K562 (cell line): ENCODE measurements around the gene PTGES3L. TPM values are rescaled to one million over a fixed set of nuclear protein-coding genes. Genes with fewer than 3 reads are reported as not detected.

Source experiments
- ATAC-seq: fragments of 200-7000 bp; cut with Tn5 transposase; 3 replicates; pipeline ENCODE4 v1.9.1; 2020; ENCODE audit warnings: moderate library complexity
- BruUV-seq: library from RNA; stranded (reverse); fragments of 400-500 nt; replicated peaks from 2 replicates; lab custom pipeline; 2021; lab: Mats Ljungman, UMichigan
- CTCF ChIA-PET: fragments of 300-600 bp; formaldehyde crosslinking; extraction: SDS; loops from one replicate; lab custom pipeline; 2021; ENCODE audit warnings: low intra/inter-chr PET ratio; lab: Yijun Ruan, JAX
- POLR2A ChIA-PET: fragments of 300-600, 350-650 bp; sonication (Branson Sonifier 250); formaldehyde crosslinking; extraction: SDS; loops from one replicate; lab custom pipeline; 2021; ENCODE audit warnings: antibody characterized with exemption, inconsistent platforms; lab: Yijun Ruan, JAX
- DNase-seq, 4 experiments: peaks; one replicate each; pipeline versions ENCODE4 v3.0.0 to v3.0.0-alpha.2; 2011 to 2018; ENCODE audit warnings: low spot score in 3 of 4, mixed read lengths in 3 of 4; ENCODE audit errors: extremely low read depth in 1 of 4
- FAIRE-seq: peaks from 2 replicates; lab custom pipeline; 2011; peaks lifted over from hg19 to GRCh38; lab: Jason Lieb, UNC
- H2AFZ ChIP-seq: 2 replicates; pipeline ENCODE4 v1.6.0; 2011; ENCODE audit warnings: low read depth, low read length, control low read depth, inconsistent platforms
- H3K27ac ChIP-seq: fragments of 200-600 bp; 3 replicates; pipeline ENCODE4 v1.8.0; 2011; ENCODE audit warnings: low read depth, mild to moderate bottlenecking, control low read depth, inconsistent platforms, low read length, moderate library complexity, mixed read lengths; ENCODE audit errors: extremely low read depth
- H3K27me3 ChIP-seq, 2 experiments: fragments of 300-600 bp in 1 of 2; 2 replicates in 1 of 2; 3 replicates in 1 of 2; pipeline versions ENCODE4 v1.6.0 to v1.8.0; 2011; ENCODE audit warnings: inconsistent platforms in 2 of 2, low read length in 2 of 2, mild to moderate bottlenecking in 1 of 2, mixed read lengths in 1 of 2, moderate library complexity in 1 of 2; ENCODE audit not compliant: control insufficient read depth in 2 of 2, insufficient read depth in 2 of 2
- H3K36me3 ChIP-seq: fragments of 300-600 bp; 3 replicates; pipeline ENCODE4 v1.8.0; 2011; ENCODE audit warnings: mild to moderate bottlenecking, low read length, inconsistent platforms; ENCODE audit not compliant: control insufficient read depth, insufficient read depth
- H3K4me1 ChIP-seq, 2 experiments: fragments of 200-600 bp in 1 of 2; replicated peaks in 1 of 2; 2 replicates in 1 of 2; 3 replicates in 1 of 2; pipeline versions ENCODE4 v1.5.1 to v1.8.0; 2011; ENCODE audit warnings: inconsistent platforms in 2 of 2, low read length in 2 of 2, mild to moderate bottlenecking in 1 of 2, mixed read lengths in 1 of 2, moderate library complexity in 1 of 2; ENCODE audit not compliant: control insufficient read depth in 2 of 2, insufficient read depth in 2 of 2
- H3K4me2 ChIP-seq: 2 replicates; pipeline ENCODE4 v1.6.1; 2011; ENCODE audit warnings: low read length, control low read depth, inconsistent platforms, mixed read lengths; ENCODE audit not compliant: insufficient read depth
- H3K4me3 ChIP-seq: fragments of 200-600 bp; sonication (generic), shearing (Covaris generic); 2 replicates; pipeline ENCODE4 v1.5.1; 2016; ENCODE audit warnings: control low read depth, inconsistent platforms
- H3K79me2 ChIP-seq: fragments of 200-600 bp; 3 replicates; pipeline ENCODE4 v1.8.0; 2011; ENCODE audit warnings: low read length, inconsistent platforms; ENCODE audit not compliant: control insufficient read depth, insufficient read depth
- H3K9ac ChIP-seq, 2 experiments: 2 replicates each; pipeline versions ENCODE4 v1.6.0 to v1.6.1; 2011; ENCODE audit warnings: low read depth in 2 of 2, low read length in 2 of 2, control low read depth in 1 of 2, inconsistent platforms in 1 of 2, mild to moderate bottlenecking in 1 of 2, mixed read lengths in 1 of 2; ENCODE audit not compliant: insufficient read depth in 1 of 2
- H3K9me1 ChIP-seq: one replicate; pipeline ENCODE4 v1.6.0; 2011; ENCODE audit warnings: inconsistent platforms, mild to moderate bottlenecking, low read length, moderate library complexity; ENCODE audit not compliant: control insufficient read depth, insufficient read depth
- H3K9me3 ChIP-seq: replicated peaks from 2 replicates; pipeline ENCODE4 v1.5.1; 2011; ENCODE audit warnings: low read depth, low read length, inconsistent platforms; ENCODE audit not compliant: control insufficient read depth, insufficient read depth
- H4K20me1 ChIP-seq: replicated peaks from 2 replicates; pipeline ENCODE4 v1.6.1; 2011; ENCODE audit warnings: low read length, inconsistent platforms, mixed read lengths; ENCODE audit not compliant: control insufficient read depth, insufficient read depth
- KLF16 ChIP-seq: IDR thresholded peaks from 2 replicates; pipeline ENCODE4 v1.6.1; 2016; ENCODE audit warnings: antibody characterized with exemption
- NR2C2 ChIP-seq, 2 experiments: fragments of 200-800 bp in 1 of 2; sonication (Bioruptor generic) in 1 of 2; sonication (generic) in 1 of 2; formaldehyde crosslinking in 1 of 2; IDR thresholded peaks; 2 replicates each; pipeline versions ENCODE4 v1.6.1 to v1.8.0; 2016 to 2022; ENCODE audit warnings: mild to moderate bottlenecking in 1 of 2, missing compliant biosample characterization in 1 of 2, missing genetic modification characterization in 1 of 2, missing genetic modification reagents in 1 of 2
- RBM25 ChIP-seq: fragments of 200-400 bp; formaldehyde crosslinking; IDR thresholded peaks from 2 replicates; pipeline ENCODE4 v1.6.1; 2018; ENCODE audit warnings: low read length, low read depth, moderate library complexity; ENCODE audit not compliant: severe bottlenecking
- WGBS: fragments of 100-300 bp; shearing (Covaris generic); methylation state at CpG from one replicate; pipeline ENCODE4 v1.1.6; 2016; ENCODE audit warnings: low coverage, mixed read lengths; ENCODE audit not compliant: insufficient coverage; ENCODE audit errors: missing lambda C conversion rate; 5-methylcytosine and 5-hydroxymethylcytosine counted together
- in situ Hi-C: fragments of 300-500 bp; cut with MboI; formaldehyde crosslinking; loops from 4 replicates; pipeline ENCODE4 v1.15.0; 2018; ENCODE audit warnings: inconsistent platforms, mixed read lengths
- intact Hi-C: fragments of 100-400 bp; cut with micrococcal nuclease; formaldehyde crosslinking; loops from 2 replicates; pipeline ENCODE4 v1.14.2; 2022
- polyA plus RNA-seq, 8 experiments: library from polyadenylated mRNA; depleted of rRNA in 4 of 8; stranded (reverse) in 5 of 8; unstranded in 3 of 8; fragments of >200 nt; fragmentation: Nextera tagmentation in 2 of 8; fragmentation: Illumina TruSeq in 1 of 8; extraction: Ambion mirVana in 2 of 8; extraction: Trizol in 1 of 8; gene quantifications; 2 replicates each; pipeline versions ENCODE4 v1.2.1 to v1.2.3, GENCODE V29; 2011 to 2014; ENCODE audit warnings: inconsistent platforms in 1 of 8, missing spikeins in 1 of 8
- total RNA-seq, 7 experiments: library from RNA; depleted of rRNA in 6 of 7; stranded (reverse); fragments of >200 nt in 6 of 7; fragmentation: Illumina TruSeq in 2 of 7; extraction: Trizol in 2 of 7; gene quantifications; 2 replicates each; pipeline versions ENCODE4 v1.2.1 to v1.2.3, GENCODE V29; 2011 to 2021; ENCODE audit warnings: low replicate concordance in 1 of 7
- TF ChIP-seq, protein P1 (sequence below): fragments of 450-650 bp; formaldehyde crosslinking; conservative IDR thresholded peaks from 2 replicates; pipeline ENCODE4 v1.4.0; 2022; ENCODE audit warnings: mild to moderate bottlenecking, missing genetic modification characterization

Gene PTGES3L
- total and polyA plus RNA-seq, 9 of the 15 experiments (the other 6 are each of a cell fraction or from before 2014, with no cell fraction given): 6.0 to 16.0 (median 9.6) TPM

DNA sequence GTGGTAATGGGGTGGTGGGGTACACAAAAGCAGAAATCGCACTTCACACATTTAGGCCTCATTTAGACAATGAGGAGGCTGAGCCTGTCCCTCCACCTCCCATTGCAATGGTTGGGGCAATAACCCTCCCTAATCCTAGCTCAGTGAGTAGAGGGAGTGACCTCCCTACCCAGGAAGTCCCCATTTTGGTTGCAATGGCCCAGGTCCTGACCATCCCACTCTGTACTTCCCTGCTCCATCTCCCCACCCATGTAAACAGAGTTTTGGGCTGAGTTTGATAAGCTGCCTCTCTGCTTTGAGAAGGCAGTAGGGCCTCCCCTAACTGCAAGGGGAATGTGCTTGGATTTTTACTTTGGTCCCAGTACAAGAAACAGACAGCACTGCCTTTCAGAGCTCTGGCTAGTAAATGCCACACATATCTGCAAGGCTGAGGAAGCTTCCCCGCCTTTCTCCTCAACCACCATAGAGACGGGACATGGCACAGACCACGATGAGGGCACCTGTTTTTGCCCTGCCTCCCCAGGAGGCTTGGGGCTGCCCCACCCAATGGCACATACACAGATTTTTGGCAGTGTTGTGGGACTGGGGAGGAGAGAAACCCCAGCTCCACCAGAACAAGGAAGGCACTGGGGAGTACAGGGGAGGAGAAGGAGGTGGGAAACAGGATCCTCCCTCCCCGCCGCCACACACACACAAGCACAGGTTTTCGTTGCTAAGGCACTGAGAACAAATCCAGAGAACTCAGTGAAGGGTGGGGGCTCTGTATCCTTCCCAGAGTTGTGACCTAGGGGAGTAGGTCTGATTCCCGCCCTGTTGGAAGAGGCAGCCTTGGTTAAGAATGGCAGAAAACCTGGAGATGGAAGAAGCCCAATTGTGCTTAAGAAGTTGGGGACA is 35.0 kb upstream of the PTGES3L start:
- BruUV-seq: TSS peak; percentile 40
- Histone ChIP-seq H4K20me1 (peaks cover 10% of the 10 kb centered on the region; the same call in 1 of the 2 replicates), H3K27ac (no peak overlapping the region; the same call in 2 of the 3 replicates), H3K79me2 (peaks cover 19% of the 10 kb centered on the region), H3K27me3 (no peaks in the 10 kb centered on the region), H3K4me2 (no peak overlapping the region), H3K4me1 (peaks cover 26 to 42% of the 10 kb centered on the region in 2 experiments), H3K4me3 (no peak overlapping the region), H3K36me3 (peaks cover 57% of the 10 kb centered on the region; the same call in 2 of the 3 replicates), H3K9ac (peak overlapping the region in 1 of 2 experiments; percentile 44; a peak in 1 of 4 replicates), H3K9me1 (peaks cover 10% of the 10 kb centered on the region), H2AFZ (no peak overlapping the region), H3K9me3 (no peaks in the 10 kb centered on the region; the same call in 1 of the 2 replicates)
- DNase-seq (no peak), ATAC-seq (peak; percentile 4; the same call in 1 of the 3 replicates), FAIRE-seq (no peak)
- in situ Hi-C loops: loop anchor here (10.0 kb wide), 1 partner anchor 300 kb away; no protein-coding TSS in a partner anchor
- POLR2A ChIA-PET: interaction anchor here (0.6 to 1.5 kb wide), 8 partner anchors 9 to 334 kb away, joined by 3 to 7 read pairs (median 4); partner anchors contain the start of genes IFI35 and RPL27
- WGBS: 91% methylated on average over 8 of the region's 8 CpGs
- CTCF ChIA-PET: interaction anchor here (0.5 kb wide), 1 partner anchor 137 kb away, joined by 3 read pairs; no protein-coding TSS in a partner anchor
- intact Hi-C loops: no loop called here
- TF ChIP-seq KLF16 (no peak), NR2C2 (CRISPR knock-in tag; IDR thresholded peaks at IDR 0.05) (no peak), NR2C2 (tag; IDR thresholded peaks at IDR 0.05) (peak; percentile 11; the same call in 1 of the 2 replicates), RBM25 (no peak)
- TF ChIP-seq, protein P1, sequence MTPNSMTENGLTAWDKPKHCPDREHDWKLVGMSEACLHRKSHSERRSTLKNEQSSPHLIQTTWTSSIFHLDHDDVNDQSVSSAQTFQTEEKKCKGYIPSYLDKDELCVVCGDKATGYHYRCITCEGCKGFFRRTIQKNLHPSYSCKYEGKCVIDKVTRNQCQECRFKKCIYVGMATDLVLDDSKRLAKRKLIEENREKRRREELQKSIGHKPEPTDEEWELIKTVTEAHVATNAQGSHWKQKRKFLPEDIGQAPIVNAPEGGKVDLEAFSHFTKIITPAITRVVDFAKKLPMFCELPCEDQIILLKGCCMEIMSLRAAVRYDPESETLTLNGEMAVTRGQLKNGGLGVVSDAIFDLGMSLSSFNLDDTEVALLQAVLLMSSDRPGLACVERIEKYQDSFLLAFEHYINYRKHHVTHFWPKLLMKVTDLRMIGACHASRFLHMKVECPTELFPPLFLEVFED (CRISPR knock-in tag): peak; percentile 51; the same call in 1 of the 2 replicates
